NCI-H2196 treated with DMSO at 0.1 percent for 48 hours (cell line): Measurements from ENCODE around the gene GPLD1.
"Not testable (repeated sequence)": the region's sequence is repeated elsewhere in the genome, so short reads cannot be mapped to it uniquely, and the experiment has no call there.

ENCODE experiments used
- DNase-seq: peaks from one replicate; lab custom pipeline; 2025; ENCODE audit not compliant: unreplicated experiment; lab: John Stamatoyannopoulos, UW

GPLD1 gene

DNA sequence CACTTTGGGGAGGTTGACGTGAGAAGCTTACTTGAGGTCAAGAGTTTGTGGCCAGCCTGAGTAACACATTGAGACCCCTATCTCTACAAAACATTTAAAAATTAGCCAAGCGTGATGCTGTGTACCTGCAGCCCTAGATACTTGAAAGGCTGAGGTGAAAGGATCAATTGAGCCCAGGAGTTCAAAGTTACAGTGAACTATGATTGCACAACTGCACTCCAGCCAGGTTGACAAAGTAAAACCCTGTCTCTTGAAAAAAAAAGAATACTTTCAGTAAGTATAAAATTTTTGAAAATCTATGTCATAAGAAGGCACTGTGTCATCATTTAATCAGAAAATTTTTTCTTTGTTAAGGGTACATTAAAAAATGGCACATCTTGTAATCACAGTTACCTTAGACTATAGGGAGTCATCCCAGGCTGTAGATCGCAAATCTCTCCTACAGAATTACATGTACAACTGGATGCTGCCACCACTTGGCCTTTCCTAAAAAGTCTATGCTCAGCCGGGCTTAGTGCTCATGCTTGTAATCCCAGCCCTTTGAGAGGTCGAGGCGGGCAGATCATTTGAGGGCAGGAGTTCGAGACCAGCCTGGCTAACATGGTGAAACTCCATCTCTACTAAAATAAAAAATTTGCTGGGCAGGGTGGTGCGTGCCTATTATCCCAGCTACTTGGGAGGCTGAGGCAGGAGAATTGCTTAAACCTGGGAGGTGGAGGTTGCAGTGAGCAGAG is 103.7 kb downstream of the GPLD1 start:
- DNase-seq, result no peak

- not testable (repeated sequence) for DNase-seq
These were observed 104.8 kb downstream of the GPLD1 start for GRCh38 chr6:24384369-24385130.

DNA sequence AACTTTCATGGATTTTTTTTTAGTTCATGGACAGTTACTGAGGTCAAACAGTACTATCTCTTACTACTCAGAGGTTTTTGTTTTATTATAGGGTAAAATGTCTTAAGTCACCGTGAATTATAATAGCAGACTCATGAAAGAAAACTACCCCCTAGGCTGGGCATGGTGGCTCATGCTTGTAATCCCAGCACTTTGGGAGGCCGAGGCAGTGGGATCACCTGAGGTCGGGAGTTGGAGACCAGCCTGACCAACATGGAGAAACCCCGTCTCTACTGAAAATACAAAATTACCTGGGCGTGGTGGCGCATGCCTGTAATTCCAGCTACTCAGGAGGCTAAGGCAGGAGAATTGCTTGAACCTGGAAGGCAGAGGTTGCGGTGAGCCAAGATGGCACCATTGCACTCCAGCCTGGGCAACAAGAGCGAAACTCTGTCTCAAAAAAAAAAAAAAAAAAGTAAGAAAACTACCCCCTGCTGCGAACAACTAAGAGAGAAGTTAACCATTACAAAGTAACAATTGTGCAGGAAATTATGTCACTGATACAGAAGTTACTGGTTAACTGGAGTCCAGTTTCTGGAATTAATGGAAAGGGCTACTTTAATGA is 106.4 kb downstream of the GPLD1 start:
- not testable (repeated sequence) for DNase-seq

- DNase-seq, result no peak
These were observed 107.2 kb downstream of the GPLD1 start for GRCh38 chr6:24382220-24382540.

- DNase-seq, result no peak
These were observed 107.7 kb downstream of the GPLD1 start for GRCh38 chr6:24381476-24382219.

DNA sequence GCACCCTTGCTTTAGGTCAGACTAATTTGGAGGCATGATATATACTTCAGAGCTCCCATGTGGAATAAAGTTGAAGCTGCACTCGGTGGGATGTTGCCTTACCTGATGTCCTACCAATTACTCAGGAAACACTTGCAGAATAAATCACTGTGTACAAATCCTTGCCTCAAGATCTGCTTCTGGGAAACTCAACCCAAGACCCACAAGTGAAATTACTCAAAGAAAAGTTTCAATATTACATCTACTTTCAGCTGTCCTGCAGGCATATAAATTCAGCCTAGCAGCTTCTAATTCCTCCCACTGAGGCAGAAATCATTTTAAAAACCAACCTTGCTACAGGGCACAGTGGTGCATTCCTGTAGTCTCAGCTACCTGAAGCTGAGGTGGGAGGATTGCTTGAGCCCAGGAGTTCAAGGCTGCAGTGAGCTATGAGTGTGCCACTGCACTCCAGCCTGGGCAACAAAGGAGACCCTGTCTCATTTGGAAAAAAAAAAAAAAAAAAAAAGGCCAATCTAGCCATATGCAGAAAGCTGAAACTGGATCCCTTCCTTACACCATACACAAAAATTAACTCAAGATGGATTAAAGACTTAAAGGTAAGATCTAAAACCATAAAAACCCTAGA is 110.8 kb downstream of the GPLD1 start:
- DNase-seq, result no peak
